Activated CD8-positive, alpha-beta T cell treated with anti-CD3 and anti-CD28 coated beads for 36 hours (primary cell): ENCODE results near the gene GTPBP3. TPM values are rescaled to one million over a fixed set of nuclear protein-coding genes. Genes with fewer than 3 reads are reported as not detected.

ENCODE experiments used
- ATAC-seq: fragments of 200-7000 bp; cut with Tn5 transposase; one replicate; pipeline ENCODE4 v1.10.0; 2021; ENCODE audit warnings: mild to moderate bottlenecking, moderate library complexity
- CTCF ChIA-PET: fragments of 350-600 bp; sonication (Branson Sonifier 250); formaldehyde crosslinking; loops from one replicate; lab custom pipeline; 2021; ENCODE audit warnings: antibody characterized with exemption; lab: Charles Lee
- POLR2A ChIA-PET: fragments of 350-600 bp; sonication (Branson Sonifier 250); formaldehyde crosslinking; loops from one replicate; lab custom pipeline; 2021; ENCODE audit warnings: antibody characterized with exemption; lab: Charles Lee
- DNase-seq: peaks from one replicate; pipeline ENCODE4 v3.0.0-alpha.2; 2020
- H3K27ac Mint-ChIP-seq: one replicate; pipeline ENCODE4 v1.8.0; 2021; ENCODE audit warnings: mild to moderate bottlenecking, mixed read lengths
- H3K27me3 Mint-ChIP-seq: one replicate; pipeline ENCODE4 v1.8.0; 2021; ENCODE audit warnings: mixed read lengths
- H3K36me3 Mint-ChIP-seq: one replicate; pipeline ENCODE4 v1.8.0; 2021; ENCODE audit warnings: low read depth, mixed read lengths
- H3K4me1 Mint-ChIP-seq: one replicate; pipeline ENCODE4 v1.8.0; 2021; ENCODE audit warnings: low read depth, mixed read lengths
- H3K4me3 Mint-ChIP-seq: one replicate; pipeline ENCODE4 v1.8.0; 2021; ENCODE audit warnings: mild to moderate bottlenecking, moderate library complexity, mixed read lengths
- H3K9me3 Mint-ChIP-seq: one replicate; pipeline ENCODE4 v1.8.0; 2021; ENCODE audit warnings: mixed read lengths
- intact Hi-C: fragments of 100-400 bp; cut with micrococcal nuclease; formaldehyde crosslinking; loops from one replicate; pipeline ENCODE4 v1.10.0; 2022
- total RNA-seq, 2 experiments: library from RNA; stranded (reverse); gene quantifications; one replicate each; pipeline ENCODE4 v1.2.3, GENCODE V29; 2021
- TF ChIP-seq, protein P1 (sequence below): fragments of 200-600 bp; IDR thresholded peaks from one replicate; pipeline ENCODE4 v1.8.0; 2022; ENCODE audit warnings: antibody characterized with exemption, mild to moderate bottlenecking

GTPBP3 gene
- total RNA-seq, 2 experiments from 2014 or later, result 43.8 to 45.4 TPM

DNA sequence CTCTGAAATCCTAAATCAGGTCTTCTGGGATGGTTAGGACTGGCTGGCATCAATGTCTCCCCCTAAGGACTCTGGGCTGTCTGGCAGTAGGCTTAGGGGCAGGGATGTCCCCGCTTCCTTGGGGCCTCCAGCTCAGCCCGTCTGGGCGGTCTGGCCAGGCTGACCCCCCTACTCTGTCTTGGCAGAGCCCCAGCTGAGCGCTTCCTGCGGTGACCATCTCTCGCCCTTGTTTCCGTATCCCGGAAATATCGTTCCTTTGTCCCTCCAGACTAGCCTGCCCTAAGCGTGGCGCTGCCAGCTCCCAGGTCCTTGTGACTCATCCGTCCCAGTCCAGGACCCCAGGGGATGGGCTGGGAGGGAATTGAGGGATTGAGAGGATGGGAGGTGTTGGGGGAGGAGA lies 11.3 kb downstream of the GTPBP3 start:
- ATAC-seq, result no peak
- ChIA-PET POLR2A (no interaction called here), CTCF (interaction anchor here (0.8 to 3.9 kb wide), 2 partner anchors 37 to 40 kb away, joined by 3 to 18 read pairs; no protein-coding TSS in a partner anchor)

DNA sequence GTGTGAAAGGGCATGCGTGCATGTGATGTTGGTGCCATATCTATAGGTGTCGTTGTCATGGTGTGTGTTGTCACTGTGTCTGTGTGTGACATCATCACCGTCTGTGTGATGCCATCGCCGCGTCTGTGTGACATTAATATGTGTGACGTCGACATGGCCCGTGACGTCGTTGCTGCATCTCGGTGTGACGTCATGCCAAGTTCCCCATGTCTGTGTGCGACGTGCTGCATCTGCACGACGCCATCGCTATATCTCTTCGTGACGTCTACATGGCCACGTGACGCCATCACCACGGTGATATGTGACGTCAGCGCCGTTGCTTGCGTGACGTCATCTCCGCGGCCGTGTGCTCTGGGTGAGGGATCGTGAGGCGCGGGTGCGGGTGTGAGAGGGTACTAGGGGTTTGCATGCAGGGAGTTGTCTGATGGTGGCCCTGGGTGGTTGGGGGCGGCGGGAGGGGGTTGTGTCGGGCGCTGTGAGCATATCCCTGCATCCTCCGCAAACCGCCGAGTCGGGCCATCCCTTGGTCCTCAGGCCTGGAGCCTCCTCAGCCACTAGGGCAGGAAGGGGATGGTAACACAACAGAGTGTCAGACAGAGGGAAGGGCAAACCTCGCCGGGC lies 14.6 kb downstream of the GTPBP3 start:
- CTCF ChIA-PET, result no interaction called here
- Mint-ChIP-seq H3K27ac (no peak overlapping the region), H3K27me3 (peaks cover 23% of the 10 kb centered on the region), H3K4me3 (no peak overlapping the region), H3K36me3 (no peaks in the 10 kb centered on the region), H3K9me3 (no peaks in the 10 kb centered on the region), H3K4me1 (peaks cover 5% of the 10 kb centered on the region)
- ATAC-seq, result no peak
- POLR2A ChIA-PET, result no interaction called here
- DNase-seq, result no peak
- TF ChIP-seq, protein P1, sequence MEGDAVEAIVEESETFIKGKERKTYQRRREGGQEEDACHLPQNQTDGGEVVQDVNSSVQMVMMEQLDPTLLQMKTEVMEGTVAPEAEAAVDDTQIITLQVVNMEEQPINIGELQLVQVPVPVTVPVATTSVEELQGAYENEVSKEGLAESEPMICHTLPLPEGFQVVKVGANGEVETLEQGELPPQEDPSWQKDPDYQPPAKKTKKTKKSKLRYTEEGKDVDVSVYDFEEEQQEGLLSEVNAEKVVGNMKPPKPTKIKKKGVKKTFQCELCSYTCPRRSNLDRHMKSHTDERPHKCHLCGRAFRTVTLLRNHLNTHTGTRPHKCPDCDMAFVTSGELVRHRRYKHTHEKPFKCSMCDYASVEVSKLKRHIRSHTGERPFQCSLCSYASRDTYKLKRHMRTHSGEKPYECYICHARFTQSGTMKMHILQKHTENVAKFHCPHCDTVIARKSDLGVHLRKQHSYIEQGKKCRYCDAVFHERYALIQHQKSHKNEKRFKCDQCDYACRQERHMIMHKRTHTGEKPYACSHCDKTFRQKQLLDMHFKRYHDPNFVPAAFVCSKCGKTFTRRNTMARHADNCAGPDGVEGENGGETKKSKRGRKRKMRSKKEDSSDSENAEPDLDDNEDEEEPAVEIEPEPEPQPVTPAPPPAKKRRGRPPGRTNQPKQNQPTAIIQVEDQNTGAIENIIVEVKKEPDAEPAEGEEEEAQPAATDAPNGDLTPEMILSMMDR, result no peak
- intact Hi-C loops, result no loop called here

More for the DNA sequence above, 11.3 kb downstream of the GTPBP3 start:
- TF ChIP-seq, protein P1, result no peak
- Mint-ChIP-seq H3K27me3 (peaks cover 23% of the 10 kb centered on the region), H3K9me3 (no peaks in the 10 kb centered on the region), H3K4me1 (peaks cover 7% of the 10 kb centered on the region), H3K36me3 (peaks cover 2% of the 10 kb centered on the region), H3K27ac (no peak overlapping the region), H3K4me3 (no peak overlapping the region)
- intact Hi-C loops, result loop anchor here (5.0 kb wide), 1 partner anchor 39 kb away; no protein-coding TSS in a partner anchor
- DNase-seq, result no peak

DNA sequence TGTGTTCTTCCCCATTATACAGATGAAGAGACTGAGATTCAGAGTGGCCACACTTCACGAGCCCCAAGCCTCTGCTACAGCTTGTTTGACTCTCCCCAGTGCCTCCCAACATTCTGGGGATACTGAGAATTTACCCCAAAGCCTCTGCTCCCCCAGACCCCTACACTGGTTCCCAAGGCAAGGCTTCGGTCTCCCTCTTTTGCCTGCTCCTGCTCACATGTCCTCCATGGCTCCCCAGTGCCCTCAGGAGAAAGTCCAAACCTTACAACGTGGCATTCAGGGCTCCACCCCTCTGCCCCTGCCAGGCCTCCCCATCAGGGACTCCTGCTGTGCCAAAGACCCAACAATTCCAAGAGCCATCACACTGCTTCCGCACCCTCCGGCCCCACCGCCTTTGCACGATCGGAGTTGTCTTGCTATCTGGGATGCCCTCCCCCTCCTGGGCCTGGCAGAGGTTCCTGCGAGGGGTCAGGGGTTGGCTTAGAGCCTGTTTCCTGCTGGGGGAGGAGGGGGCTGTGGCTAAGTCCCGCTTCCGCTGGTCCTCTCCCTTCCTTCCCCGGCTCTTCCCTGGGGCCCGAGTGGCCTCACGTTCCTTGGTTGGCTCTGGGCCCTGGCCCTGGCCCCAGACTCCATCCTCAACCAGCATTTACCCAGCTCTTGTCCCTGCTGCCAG lies 15.4 kb downstream of the GTPBP3 start:
- intact Hi-C loops, result no loop called here
- DNase-seq, result no peak
- Mint-ChIP-seq H3K27ac (no peak overlapping the region), H3K4me3 (no peak overlapping the region), H3K36me3 (no peaks in the 10 kb centered on the region), H3K4me1 (peaks cover 5% of the 10 kb centered on the region), H3K9me3 (no peaks in the 10 kb centered on the region), H3K27me3 (peaks cover 17% of the 10 kb centered on the region)
- POLR2A ChIA-PET, result no interaction called here
- TF ChIP-seq, protein P1, result no peak
- ATAC-seq, result no peak
- CTCF ChIA-PET, result no interaction called here

DNA sequence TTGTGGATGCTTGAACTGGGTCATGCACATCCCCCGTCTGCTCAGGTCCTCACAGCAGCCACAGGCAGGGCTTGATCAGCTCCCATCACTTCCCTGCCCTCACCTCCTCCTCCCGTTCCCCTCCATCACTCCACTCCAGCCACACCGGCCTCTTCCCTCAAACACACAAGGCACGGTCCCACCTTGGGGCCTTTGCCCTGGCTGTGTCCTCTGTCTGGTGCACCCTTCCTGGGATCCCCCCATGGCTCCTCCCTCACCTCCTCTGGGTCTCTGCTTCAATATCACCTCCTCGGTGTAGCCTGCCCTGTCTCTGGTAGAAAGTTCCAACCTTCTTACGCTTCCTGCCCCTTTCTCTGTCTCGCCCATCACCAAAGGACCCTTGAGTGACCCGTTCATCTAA lies 16.0 kb downstream of the GTPBP3 start:
- TF ChIP-seq, protein P1, result no peak
- ATAC-seq, result no peak
- H3K9me3 Mint-ChIP-seq, result no peaks in the 10 kb centered on the region
- DNase-seq, result no peak
- H3K4me1 Mint-ChIP-seq, result peaks cover 5% of the 10 kb centered on the region
- no peak overlapping the region for H3K4me3 Mint-ChIP-seq
- peaks cover 15% of the 10 kb centered on the region for H3K27me3 Mint-ChIP-seq
- H3K27ac Mint-ChIP-seq, result no peak overlapping the region
- POLR2A ChIA-PET, result no interaction called here
- intact Hi-C loops, result no loop called here
- CTCF ChIA-PET, result no interaction called here
- no peaks in the 10 kb centered on the region for H3K36me3 Mint-ChIP-seq

DNA sequence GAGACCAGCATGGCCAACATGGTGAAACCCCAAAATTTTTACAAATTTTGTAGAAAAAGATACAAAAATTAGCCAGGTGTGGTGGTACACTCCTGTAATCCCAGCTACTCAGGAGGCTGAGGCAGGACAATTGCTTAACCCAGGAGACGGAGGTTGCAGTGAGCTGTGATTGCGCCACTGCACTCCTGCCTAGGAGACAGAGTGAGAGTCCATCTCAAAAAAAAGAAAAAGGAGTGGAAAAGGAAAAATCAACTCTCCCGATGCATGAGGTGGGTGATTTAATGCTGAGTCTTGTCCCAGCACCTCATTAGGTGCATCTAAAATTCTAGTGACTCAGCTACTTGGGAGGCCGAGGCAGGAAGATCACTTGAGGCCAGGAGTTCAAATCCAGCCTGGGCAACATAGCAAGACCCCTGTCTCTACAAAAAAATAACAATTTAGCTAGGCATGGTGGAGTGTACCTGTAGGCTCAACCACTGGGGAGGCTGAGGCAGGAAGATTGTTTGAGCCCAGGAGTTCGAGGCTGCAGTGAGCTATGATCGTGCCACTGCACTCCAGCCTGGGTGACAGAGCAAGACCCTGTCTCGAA lies 19.8 kb downstream of the GTPBP3 start:
- CTCF ChIA-PET, result interaction anchor here (1.4 to 2.0 kb wide), 2 partner anchors 10 to 33 kb away, joined by 3 to 11 read pairs; no protein-coding TSS in a partner anchor
- Mint-ChIP-seq H3K27ac (no peak overlapping the region), H3K9me3 (no peaks in the 10 kb centered on the region), H3K4me1 (no peaks in the 10 kb centered on the region), H3K27me3 (no peaks in the 10 kb centered on the region), H3K36me3 (no peaks in the 10 kb centered on the region), H3K4me3 (no peak overlapping the region)
- intact Hi-C loops, result no loop called here
- POLR2A ChIA-PET, result interaction anchor here (0.6 kb wide), 1 partner anchor 810 kb away, joined by 3 read pairs; no protein-coding TSS in a partner anchor
- ATAC-seq (no peak), DNase-seq (no peak)
- TF ChIP-seq, protein P1, result no peak
